ENCODE measurements around the gene ACO2.

Gene ACO2

DNA sequence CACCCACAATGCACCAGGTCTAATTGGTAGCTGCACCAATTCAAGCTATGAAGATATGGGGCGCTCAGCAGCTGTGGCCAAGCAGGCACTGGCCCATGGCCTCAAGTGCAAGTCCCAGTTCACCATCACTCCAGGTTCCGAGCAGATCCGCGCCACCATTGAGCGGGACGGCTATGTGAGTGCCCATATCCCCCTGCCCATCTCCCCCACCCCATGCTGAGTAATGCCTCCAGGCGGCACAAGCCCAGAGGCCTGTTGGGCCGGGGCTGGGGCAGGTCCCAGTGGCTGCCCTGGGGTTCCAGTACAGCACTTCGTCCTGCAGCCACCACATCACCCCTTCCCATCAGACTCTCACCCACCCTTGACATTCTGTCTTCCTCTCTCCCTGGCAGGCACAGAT is 53.9 kb downstream of the ACO2 start:
- H3K4me3 ChIP-seq (ENCODE audit: low read depth in 1 of 2, low read length in 2 of 2) = no peak overlapping the region
- peak overlapping the region; percentile 36 for H3K27ac ChIP-seq (ENCODE audit: low read depth, low read length)
- H3K9ac ChIP-seq (ENCODE audit: low read depth in 1 of 2, low read length in 2 of 2) = no peak overlapping the region
- no peaks in the 10 kb centered on the region for H3K9me3 ChIP-seq (ENCODE audit: control insufficient read depth in 1 of 2, low read length in 2 of 2)
- no peaks in the 10 kb centered on the region for H3K27me3 ChIP-seq (ENCODE audit: control insufficient read depth in 1 of 2, insufficient read depth in 2 of 2, low read length in 2 of 2)
- H3K4me1 ChIP-seq (ENCODE audit: control insufficient read depth in 1 of 2, insufficient read depth in 2 of 2, low read length in 2 of 2) = peaks cover 2 to 17% of the 10 kb centered on the region in 2 donors
- H3K36me3 ChIP-seq (ENCODE audit: control insufficient read depth in 1 of 2, insufficient read depth in 2 of 2, low read length in 2 of 2) = peaks cover 65 to 86% of the 10 kb centered on the region in 2 donors

DNA sequence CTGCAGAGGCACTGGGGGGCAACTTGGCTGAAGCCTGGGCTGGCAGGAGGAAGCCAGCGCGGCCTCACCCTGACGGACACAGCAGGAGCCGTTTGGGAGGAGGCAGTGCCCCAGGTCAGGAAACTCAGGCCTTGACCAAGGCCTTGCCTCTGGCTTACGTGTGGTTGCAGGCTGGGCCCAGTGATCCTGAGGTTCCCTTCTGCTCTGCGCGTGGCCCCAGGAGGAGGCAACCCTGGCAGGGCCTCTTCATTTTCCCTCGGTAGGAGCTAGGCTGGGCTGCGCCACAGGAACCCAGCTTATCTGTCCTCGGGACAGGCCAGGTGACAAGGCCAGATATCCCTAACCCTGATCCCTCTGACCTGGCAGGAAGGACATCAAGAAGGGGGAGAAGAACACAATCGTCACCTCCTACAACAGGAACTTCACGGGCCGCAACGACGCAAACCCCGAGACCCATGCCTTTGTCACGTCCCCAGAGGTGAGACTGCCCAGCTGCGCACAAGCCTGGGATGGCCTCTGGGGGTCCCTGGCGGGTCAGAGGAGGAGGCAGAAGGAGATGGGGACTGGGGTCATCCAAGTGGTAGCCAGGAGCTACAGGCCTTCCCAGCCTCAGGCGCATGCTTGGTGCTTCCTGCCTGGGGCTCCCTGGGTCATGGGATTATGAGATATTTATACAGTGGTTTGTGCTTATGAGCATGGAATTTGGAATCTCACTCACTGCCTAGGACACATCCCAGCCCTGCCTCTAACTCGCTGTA is 54.7 kb downstream of the ACO2 start:
- Histone ChIP-seq H3K4me1 (ENCODE audit: control insufficient read depth in 1 of 2, insufficient read depth in 2 of 2, low read length in 2 of 2) (peaks cover 0 to 17% of the 10 kb centered on the region in 2 donors), H3K9ac (ENCODE audit: low read depth in 1 of 2, low read length in 2 of 2) (no peak overlapping the region)

DNA sequence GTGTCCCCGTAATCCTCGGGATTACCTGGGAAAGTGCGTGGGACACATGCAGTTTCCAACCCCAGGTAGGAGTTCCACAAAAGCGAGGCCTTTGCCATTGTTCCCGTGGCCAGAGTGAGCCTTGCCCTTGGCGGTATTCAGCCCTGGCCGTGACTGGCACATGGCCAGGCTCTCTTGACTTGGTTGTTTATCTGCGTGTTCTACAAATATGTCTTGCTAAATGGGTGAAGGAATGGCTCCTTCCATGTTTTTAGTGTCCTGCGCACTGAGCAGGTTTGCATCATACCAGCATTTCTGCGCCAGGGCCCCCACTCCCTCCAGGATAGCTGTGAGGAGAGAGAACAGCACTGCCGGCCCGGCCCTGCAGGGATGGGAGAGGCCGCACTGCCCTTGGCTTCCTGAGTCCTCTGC is 55.3 kb downstream of the ACO2 start:
- Histone ChIP-seq H3K36me3 (ENCODE audit: control insufficient read depth in 1 of 2, insufficient read depth in 2 of 2, low read length in 2 of 2) (peaks cover 61 to 87% of the 10 kb centered on the region in 2 donors), H3K4me1 (ENCODE audit: control insufficient read depth in 1 of 2, insufficient read depth in 2 of 2, low read length in 2 of 2) (peaks cover 0 to 17% of the 10 kb centered on the region in 2 donors), H3K27me3 (ENCODE audit: control insufficient read depth in 1 of 2, insufficient read depth in 2 of 2, low read length in 2 of 2) (no peaks in the 10 kb centered on the region), H3K4me3 (ENCODE audit: low read depth in 1 of 2, low read length in 2 of 2) (no peak overlapping the region), H3K9me3 (ENCODE audit: control insufficient read depth in 1 of 2, low read length in 2 of 2) (no peaks in the 10 kb centered on the region), H3K9ac (ENCODE audit: low read depth in 1 of 2, low read length in 2 of 2) (no peak overlapping the region), H3K27ac (ENCODE audit: low read depth, low read length) (peak overlapping the region; percentile 83)

More for the DNA sequence above, 54.7 kb downstream of the ACO2 start:
- Histone ChIP-seq H3K4me3 (ENCODE audit: low read depth in 1 of 2, low read length in 2 of 2) (no peak overlapping the region), H3K27ac (ENCODE audit: low read depth, low read length) (peak overlapping the region; percentile 83), H3K36me3 (ENCODE audit: control insufficient read depth in 1 of 2, insufficient read depth in 2 of 2, low read length in 2 of 2) (peaks cover 66 to 86% of the 10 kb centered on the region in 2 donors), H3K9me3 (ENCODE audit: control insufficient read depth in 1 of 2, low read length in 2 of 2) (no peaks in the 10 kb centered on the region), H3K27me3 (ENCODE audit: control insufficient read depth in 1 of 2, insufficient read depth in 2 of 2, low read length in 2 of 2) (no peaks in the 10 kb centered on the region)

DNA sequence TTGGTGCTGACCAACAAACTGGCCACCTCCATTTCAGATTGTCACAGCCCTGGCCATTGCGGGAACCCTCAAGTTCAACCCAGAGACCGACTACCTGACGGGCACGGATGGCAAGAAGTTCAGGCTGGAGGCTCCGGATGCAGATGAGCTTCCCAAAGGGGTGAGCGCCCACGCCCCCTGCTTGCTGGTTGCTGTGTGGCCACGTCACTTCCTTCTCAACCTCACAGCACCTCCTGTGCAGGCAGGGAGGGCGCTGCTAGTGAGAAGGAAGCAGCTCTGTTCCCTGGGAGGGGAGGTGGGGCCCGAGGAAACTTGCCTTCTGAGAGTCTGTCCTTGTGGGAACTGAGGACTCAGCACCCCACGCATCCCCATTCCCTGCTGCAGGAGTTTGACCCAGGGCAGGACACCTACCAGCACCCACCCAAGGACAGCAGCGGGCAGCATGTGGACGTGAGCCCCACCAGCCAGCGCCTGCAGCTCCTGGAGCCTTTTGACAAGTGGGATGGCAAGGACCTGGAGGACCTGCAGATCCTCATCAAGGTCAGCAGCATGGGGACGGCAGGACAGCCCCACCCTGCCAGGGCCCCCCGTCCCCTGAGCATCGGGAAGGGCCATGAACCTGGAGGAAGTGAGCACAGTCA is 56.0 kb downstream of the ACO2 start:
- Histone ChIP-seq H3K27ac (ENCODE audit: low read depth, low read length) (peak overlapping the region; percentile 83), H3K9ac (ENCODE audit: low read depth in 1 of 2, low read length in 2 of 2) (peak overlapping the region in 1 of 2 donors; percentile 33), H3K4me3 (ENCODE audit: low read depth in 1 of 2, low read length in 2 of 2) (no peak overlapping the region), H3K4me1 (ENCODE audit: control insufficient read depth in 1 of 2, insufficient read depth in 2 of 2, low read length in 2 of 2) (peaks cover 0 to 17% of the 10 kb centered on the region in 2 donors), H3K9me3 (ENCODE audit: control insufficient read depth in 1 of 2, low read length in 2 of 2) (no peaks in the 10 kb centered on the region), H3K36me3 (ENCODE audit: control insufficient read depth in 1 of 2, insufficient read depth in 2 of 2, low read length in 2 of 2) (peaks cover 61 to 87% of the 10 kb centered on the region in 2 donors), H3K27me3 (ENCODE audit: control insufficient read depth in 1 of 2, insufficient read depth in 2 of 2, low read length in 2 of 2) (no peaks in the 10 kb centered on the region)

DNA sequence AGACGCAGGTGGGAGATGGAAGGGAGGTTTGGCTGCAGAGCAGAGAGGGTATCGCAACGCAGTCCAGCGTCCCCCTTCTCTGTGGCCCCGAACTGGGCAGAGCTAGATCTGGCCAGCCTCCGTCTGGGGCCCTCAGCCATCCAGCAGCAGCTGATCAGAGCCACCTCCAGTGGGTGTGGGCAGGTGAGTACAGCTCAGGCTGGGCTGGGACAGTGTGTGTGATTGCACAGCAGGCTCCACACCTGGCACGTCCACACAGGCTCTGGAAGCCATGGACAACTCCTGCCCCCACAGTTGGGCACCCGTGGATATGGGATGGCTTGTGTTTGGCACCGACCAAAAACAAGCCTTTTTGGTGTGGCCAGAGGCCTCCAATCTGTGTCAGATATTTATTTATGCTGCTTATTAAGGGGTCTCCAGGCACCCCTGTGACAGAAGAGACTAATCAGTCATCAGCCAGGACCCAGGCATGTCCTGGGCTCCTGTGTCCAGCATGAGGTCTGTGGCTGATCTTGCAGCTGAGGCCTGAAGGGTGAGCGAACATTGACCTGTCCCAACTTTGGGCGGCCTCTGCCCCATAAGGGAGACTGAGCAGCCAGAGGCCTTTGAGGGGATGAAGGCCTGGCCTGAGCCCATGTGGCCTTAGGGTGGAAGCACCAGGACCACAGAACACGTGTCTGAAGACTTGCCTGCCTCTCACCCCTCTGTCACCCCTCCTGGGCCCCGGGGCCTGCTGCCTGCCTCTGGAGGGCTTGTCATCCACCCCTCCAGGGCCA is 56.7 kb downstream of the ACO2 start:
- Histone ChIP-seq H3K27ac (ENCODE audit: low read depth, low read length) (peak overlapping the region; percentile 8), H3K4me1 (ENCODE audit: control insufficient read depth in 1 of 2, insufficient read depth in 2 of 2, low read length in 2 of 2) (peaks cover 0 to 17% of the 10 kb centered on the region in 2 donors), H3K36me3 (ENCODE audit: control insufficient read depth in 1 of 2, insufficient read depth in 2 of 2, low read length in 2 of 2) (peaks cover 58 to 89% of the 10 kb centered on the region in 2 donors), H3K9me3 (ENCODE audit: control insufficient read depth in 1 of 2, low read length in 2 of 2) (no peaks in the 10 kb centered on the region), H3K9ac (ENCODE audit: low read depth in 1 of 2, low read length in 2 of 2) (peak overlapping the region in 1 of 2 donors; percentile 33), H3K4me3 (ENCODE audit: low read depth in 1 of 2, low read length in 2 of 2) (no peak overlapping the region), H3K27me3 (ENCODE audit: control insufficient read depth in 1 of 2, insufficient read depth in 2 of 2, low read length in 2 of 2) (no peaks in the 10 kb centered on the region)

DNA sequence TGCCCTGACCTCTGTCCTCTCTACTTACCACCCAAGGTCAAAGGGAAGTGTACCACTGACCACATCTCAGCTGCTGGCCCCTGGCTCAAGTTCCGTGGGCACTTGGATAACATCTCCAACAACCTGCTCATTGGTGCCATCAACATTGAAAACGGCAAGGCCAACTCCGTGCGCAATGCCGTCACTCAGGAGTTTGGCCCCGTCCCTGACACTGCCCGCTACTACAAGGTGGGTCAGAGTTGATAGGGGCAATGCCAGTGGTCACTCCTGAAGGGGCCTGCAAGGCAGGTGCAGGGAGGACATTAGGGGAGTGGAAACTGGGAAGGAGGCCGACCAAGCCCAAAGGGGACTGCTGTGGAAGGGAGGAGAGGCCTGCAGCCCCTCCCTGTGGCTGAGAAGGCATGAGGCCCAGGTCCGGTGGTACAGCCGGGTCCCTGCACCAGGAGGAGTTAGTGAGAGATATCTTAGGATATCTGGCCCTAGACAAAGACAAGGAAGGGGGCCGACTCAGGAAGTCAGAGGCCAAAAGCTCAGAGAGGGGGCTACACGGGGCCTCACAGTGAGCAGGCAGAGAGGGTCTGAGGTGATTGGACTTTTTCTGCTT is 57.4 kb downstream of the ACO2 start:
- Histone ChIP-seq H3K4me1 (ENCODE audit: control insufficient read depth in 1 of 2, insufficient read depth in 2 of 2, low read length in 2 of 2) (peaks cover 0 to 17% of the 10 kb centered on the region in 2 donors), H3K9ac (ENCODE audit: low read depth in 1 of 2, low read length in 2 of 2) (peak overlapping the region in 1 of 2 donors; percentile 32), H3K36me3 (ENCODE audit: control insufficient read depth in 1 of 2, insufficient read depth in 2 of 2, low read length in 2 of 2) (peaks cover 61 to 93% of the 10 kb centered on the region in 2 donors), H3K27me3 (ENCODE audit: control insufficient read depth in 1 of 2, insufficient read depth in 2 of 2, low read length in 2 of 2) (no peaks in the 10 kb centered on the region), H3K9me3 (ENCODE audit: control insufficient read depth in 1 of 2, low read length in 2 of 2) (no peaks in the 10 kb centered on the region), H3K27ac (ENCODE audit: low read depth, low read length) (no peak overlapping the region), H3K4me3 (ENCODE audit: low read depth in 1 of 2, low read length in 2 of 2) (no peak overlapping the region)

DNA sequence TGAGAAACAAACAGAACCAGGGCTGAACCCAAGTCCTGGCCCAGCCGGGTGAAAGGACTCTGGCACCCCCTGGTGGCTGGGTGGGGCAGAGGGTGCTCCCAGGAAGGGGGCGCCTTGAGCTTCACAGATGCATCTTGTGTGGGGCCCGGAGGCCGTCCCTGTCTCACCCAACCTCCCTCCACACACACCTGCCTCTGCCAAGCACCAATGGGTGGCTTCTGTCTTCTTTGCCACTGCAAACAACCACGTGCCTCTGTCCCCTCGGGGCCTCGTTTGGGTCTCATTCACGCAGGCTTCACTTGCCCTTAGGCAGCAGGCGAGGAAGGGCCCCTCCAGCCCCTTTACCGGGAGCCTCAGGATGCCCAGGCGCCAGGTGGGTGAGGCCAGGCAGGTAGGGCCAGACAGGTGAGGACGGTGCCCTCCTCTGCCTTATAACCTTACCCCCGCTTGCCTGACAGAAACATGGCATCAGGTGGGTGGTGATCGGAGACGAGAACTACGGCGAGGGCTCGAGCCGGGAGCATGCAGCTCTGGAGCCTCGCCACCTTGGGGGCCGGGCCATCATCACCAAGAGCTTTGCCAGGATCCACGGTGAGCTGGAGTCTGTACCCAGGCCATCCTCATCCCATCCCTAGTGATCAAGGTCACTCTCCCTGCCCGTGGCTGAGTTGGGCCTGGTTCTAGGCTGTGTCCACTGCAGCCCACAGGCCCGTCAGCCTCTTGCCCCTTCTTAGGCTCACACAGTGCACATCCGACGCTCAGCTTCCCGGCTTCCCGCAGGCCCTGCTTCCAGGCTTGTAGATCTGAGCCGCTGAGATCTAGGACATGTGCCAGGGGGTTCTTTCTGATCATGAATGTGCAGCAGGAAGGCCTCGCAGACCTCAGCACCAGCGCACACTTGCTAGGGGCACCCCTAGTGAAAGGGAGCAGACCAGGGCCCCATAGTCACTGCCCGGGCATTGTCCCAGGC is 58.2 kb downstream of the ACO2 start:
- H3K4me1 ChIP-seq (ENCODE audit: control insufficient read depth in 1 of 2, insufficient read depth in 2 of 2, low read length in 2 of 2) = peaks cover 0 to 17% of the 10 kb centered on the region in 2 donors
- H3K36me3 ChIP-seq (ENCODE audit: control insufficient read depth in 1 of 2, insufficient read depth in 2 of 2, low read length in 2 of 2) = peaks cover 66 to 97% of the 10 kb centered on the region in 2 donors
- no peak overlapping the region for H3K27ac ChIP-seq (ENCODE audit: low read depth, low read length)
- H3K27me3 ChIP-seq (ENCODE audit: control insufficient read depth in 1 of 2, insufficient read depth in 2 of 2, low read length in 2 of 2) = no peaks in the 10 kb centered on the region
- no peaks in the 10 kb centered on the region for H3K9me3 ChIP-seq (ENCODE audit: control insufficient read depth in 1 of 2, low read length in 2 of 2)
- no peak overlapping the region for H3K9ac ChIP-seq (ENCODE audit: low read depth in 1 of 2, low read length in 2 of 2)
- no peak overlapping the region for H3K4me3 ChIP-seq (ENCODE audit: low read depth in 1 of 2, low read length in 2 of 2)

DNA sequence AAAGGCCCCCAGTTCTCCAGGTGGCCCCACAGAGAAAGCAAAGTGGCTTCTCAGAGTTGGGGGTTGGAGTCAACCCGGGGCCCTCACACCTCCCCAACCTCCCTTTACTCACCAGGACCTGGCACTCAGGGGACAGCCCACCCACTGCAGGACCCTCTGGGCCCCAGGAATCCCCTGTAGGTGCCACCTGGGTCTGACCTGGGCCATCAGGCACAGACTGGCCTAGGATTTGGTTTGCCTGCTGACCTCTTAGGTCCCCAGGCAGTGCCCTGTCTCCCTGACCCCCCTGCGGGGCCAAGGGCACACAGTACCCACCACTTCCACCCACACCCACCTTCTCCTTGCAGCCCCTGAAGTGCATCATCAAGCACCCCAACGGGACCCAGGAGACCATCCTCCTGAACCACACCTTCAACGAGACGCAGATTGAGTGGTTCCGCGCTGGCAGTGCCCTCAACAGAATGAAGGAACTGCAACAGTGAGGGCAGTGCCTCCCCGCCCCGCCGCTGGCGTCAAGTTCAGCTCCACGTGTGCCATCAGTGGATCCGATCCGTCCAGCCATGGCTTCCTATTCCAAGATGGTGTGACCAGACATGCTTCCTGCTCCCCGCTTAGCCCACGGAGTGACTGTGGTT is 59.3 kb downstream of the ACO2 start:
- Histone ChIP-seq H3K27ac (ENCODE audit: low read depth, low read length) (no peak overlapping the region), H3K36me3 (ENCODE audit: control insufficient read depth in 1 of 2, insufficient read depth in 2 of 2, low read length in 2 of 2) (peaks cover 60 to 94% of the 10 kb centered on the region in 2 donors), H3K27me3 (ENCODE audit: control insufficient read depth in 1 of 2, insufficient read depth in 2 of 2, low read length in 2 of 2) (no peaks in the 10 kb centered on the region)

More for the DNA sequence above, 59.3 kb downstream of the ACO2 start:
- Histone ChIP-seq H3K4me1 (ENCODE audit: control insufficient read depth in 1 of 2, insufficient read depth in 2 of 2, low read length in 2 of 2) (peaks cover 0 to 17% of the 10 kb centered on the region in 2 donors), H3K4me3 (ENCODE audit: low read depth in 1 of 2, low read length in 2 of 2) (no peak overlapping the region), H3K9ac (ENCODE audit: low read depth in 1 of 2, low read length in 2 of 2) (no peak overlapping the region), H3K9me3 (ENCODE audit: control insufficient read depth in 1 of 2, low read length in 2 of 2) (no peaks in the 10 kb centered on the region)

Data from duodenal mucosa (tissue), 2 donors.